Measurements from ENCODE around the gene DOK5. TPM values are rescaled to one million over a fixed set of nuclear protein-coding genes. Genes with fewer than 3 reads are reported as not detected.

DOK5 gene
- total and polyA plus RNA-seq, 2 of the 4 experiments (the other 2 are of a cell fraction): 2.8 to 3.9 TPM

GRCh38 chr20:54469293-54469692 lies 6.1 kb upstream of the DOK5 start:
- Histone ChIP-seq H4K91ac (ENCODE audit: insufficient read depth, low read depth, low read length) (no peak overlapping the region), H4K5ac (ENCODE audit: low read depth, low read length) (no peak overlapping the region), H3K4ac (ENCODE audit: low read depth, low read length) (no peak overlapping the region), H3K9me1 (ENCODE audit: insufficient read depth, low read length) (no peaks in the 10 kb centered on the region), H3K36me3 (ENCODE audit: control insufficient read depth, insufficient read depth, low read length) (no peaks in the 10 kb centered on the region), H2AK9ac (replicated peaks; ENCODE audit: low read depth, low read length, poor library complexity) (no peak overlapping the region), H3K14ac (replicated peaks; ENCODE audit: low read depth, low read length) (no peak overlapping the region), H4K8ac (ENCODE audit: low read depth in 2 of 2, low read length in 2 of 2) (no peak overlapping the region), H3K4me3 (ENCODE audit: insufficient read depth, low read depth, low read length) (no peak overlapping the region), H2BK120ac (ENCODE audit: low read depth, low read length) (no peak overlapping the region), H3K9me3 (ENCODE audit: control insufficient read depth, insufficient read depth, low read length) (no peaks in the 10 kb centered on the region), H3K4me1 (ENCODE audit: control insufficient read depth, insufficient read depth, low read length) (no peaks in the 10 kb centered on the region), H3K9ac (ENCODE audit: low read depth, low read length) (no peak overlapping the region), H3K27me3 (ENCODE audit: control insufficient read depth, insufficient read depth, low read length) (no peaks in the 10 kb centered on the region), H2BK15ac (ENCODE audit: low read depth, low read length) (no peak overlapping the region), H3K4me2 (ENCODE audit: low read depth, low read length) (no peak overlapping the region), H3K56ac (ENCODE audit: extremely low read depth, insufficient read depth, low read length) (no peak overlapping the region), H3K27ac (ENCODE audit: insufficient read depth, low read length) (no peak overlapping the region), H3K18ac (ENCODE audit: low read depth, low read length) (no peak overlapping the region), H2AK5ac (ENCODE audit: low read depth, low read length) (no peak overlapping the region), H2AFZ (replicated peaks; ENCODE audit: low read length, poor library complexity) (no peak overlapping the region), H2BK5ac (ENCODE audit: low read depth, low read length, poor library complexity, severe bottlenecking) (no peak overlapping the region), H3K79me1 (ENCODE audit: low read depth in 1 of 2, low read length in 2 of 2) (no peaks in the 10 kb centered on the region), H4K20me1 (ENCODE audit: insufficient read depth, low read length) (no peaks in the 10 kb centered on the region), H2BK20ac (ENCODE audit: low read depth, low read length) (no peak overlapping the region), H3K23ac (ENCODE audit: low read depth, low read length) (no peak overlapping the region)
- ChIA-PET CTCF (no interaction called here), POLR2A (ENCODE audit: unreplicated experiment) (no interaction called here)
- BruUV-seq (replicated peaks): no TSS peak
- WGBS, 2 experiments (ENCODE audit: extremely low coverage in 2 of 2, insufficient read length in 1 of 2): 50% methylated on average over 1 of the region's 2 CpGs; no CpG with 5 or more reads in 1 of the 2 experiments
- ATAC-seq (ENCODE audit: low read depth) (no peak), DNase-seq (no peak)
- in situ Hi-C loops (cut with MboI; ENCODE audit: low sequenced_read_pairs) (no loop called here), intact Hi-C loops (cut with micrococcal nuclease) (no loop called here), dilution Hi-C loops (cut with HindIII; ENCODE audit: low sequenced_read_pairs, unreplicated experiment) (no loop called here)
- TF ChIP-seq MXI1 (IDR thresholded peaks at IDR 0.05; ENCODE audit: borderline replicate concordance, low read depth, low read length): no peak
- no peak for TF ChIP-seq POLR2A (IDR thresholded peaks at IDR 0.05; ENCODE audit: low read depth, low read length)
- no peak for TF ChIP-seq ELK1 (IDR thresholded peaks at IDR 0.05; ENCODE audit: borderline replicate concordance, low read depth, low read length)
- TF ChIP-seq CHD1 (IDR thresholded peaks at IDR 0.05; ENCODE audit: low read depth, low read length): no peak
- no peak for TF ChIP-seq CTCF (conservative IDR thresholded peaks at IDR 0.05; ENCODE audit: low read depth, low read length)
- no peak for TF ChIP-seq BHLHE40 (IDR thresholded peaks at IDR 0.05; ENCODE audit: low read depth, low read length)
